Measurements from ENCODE around the gene CD38.

Gene CD38

DNA sequence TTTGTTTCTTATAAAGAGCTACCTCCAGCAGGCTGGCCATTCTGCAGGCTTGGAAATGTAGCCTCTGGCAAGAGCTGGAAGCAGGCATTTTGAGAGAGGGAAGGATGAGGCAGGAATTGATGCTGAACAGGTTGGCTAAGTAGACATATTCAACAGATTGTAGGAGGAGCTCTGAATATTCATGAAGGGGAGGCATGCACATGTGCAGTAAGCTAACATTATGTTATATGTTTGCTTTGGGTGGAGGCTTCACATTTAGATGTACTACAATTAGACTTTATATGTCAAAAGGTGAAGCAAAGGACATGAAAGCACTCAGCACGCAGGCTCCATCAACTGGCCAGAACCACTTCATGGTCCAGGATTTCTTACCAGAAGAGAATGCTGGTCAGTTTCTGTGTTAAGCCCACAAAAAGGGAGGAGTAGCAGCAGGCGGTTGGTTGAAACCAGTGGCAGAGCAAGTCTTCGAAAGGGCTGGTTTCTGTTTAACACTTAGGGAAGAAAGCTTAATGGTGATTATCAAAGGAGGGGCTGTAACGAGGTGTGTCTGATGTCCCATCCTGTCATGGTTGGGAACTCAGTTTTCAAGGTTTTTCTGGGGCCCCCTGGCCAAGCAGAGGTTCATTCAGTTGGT lies 105.6 kb downstream of the CD38 start:
- H3K36me3 ChIP-seq (ENCODE audit: control insufficient read depth, insufficient read depth, low read length) = no peaks in the 10 kb centered on the region
- 76 to 81% methylated on average over 2 to 4 of the region's 4 CpGs for WGBS, 2 experiments (ENCODE audit: insufficient coverage in 2 of 2)
- H3K27ac ChIP-seq (ENCODE audit: low read depth, low read length, severe bottlenecking) = no peak overlapping the region
- H3K4me3 ChIP-seq (ENCODE audit: extremely low read depth, insufficient read depth, low read length, poor library complexity, severe bottlenecking) = no peak overlapping the region
- no peaks in the 10 kb centered on the region for H3K4me1 ChIP-seq (ENCODE audit: control insufficient read depth, insufficient read depth, low read length, poor library complexity, severe bottlenecking)
- no peaks in the 10 kb centered on the region for H3K9me3 ChIP-seq (ENCODE audit: control insufficient read depth, low read length)

DNA sequence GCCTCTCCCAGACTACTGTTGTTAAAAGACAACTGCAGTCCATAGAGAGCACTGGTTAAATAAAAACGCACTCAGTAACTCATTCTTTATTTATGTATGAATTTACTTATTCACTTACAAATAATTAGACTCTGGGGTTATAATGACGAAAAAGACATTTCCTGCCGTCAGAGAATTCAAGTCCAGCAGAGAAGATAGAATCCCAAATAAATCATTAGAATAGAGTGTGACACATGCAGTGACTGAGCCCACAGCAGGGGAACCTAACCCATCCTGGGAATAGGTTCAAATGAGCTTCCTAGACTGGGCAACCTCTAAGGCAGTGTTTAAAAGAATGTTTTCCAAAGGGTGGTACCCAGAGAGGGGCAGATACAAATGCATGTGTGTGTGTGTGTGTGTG lies 106.5 kb downstream of the CD38 start:
- no peaks in the 10 kb centered on the region for H3K4me1 ChIP-seq (ENCODE audit: control insufficient read depth, insufficient read depth, low read length, poor library complexity, severe bottlenecking)
- no peak overlapping the region for H3K4me3 ChIP-seq (ENCODE audit: extremely low read depth, insufficient read depth, low read length, poor library complexity, severe bottlenecking)
- WGBS, 2 experiments (ENCODE audit: insufficient coverage in 2 of 2) = 76% methylated on average over 2 of the region's 3 CpGs; no CpG with 5 or more reads in 1 of the 2 experiments
- H3K9me3 ChIP-seq (ENCODE audit: control insufficient read depth, low read length) = no peaks in the 10 kb centered on the region
- no peaks in the 10 kb centered on the region for H3K36me3 ChIP-seq (ENCODE audit: control insufficient read depth, insufficient read depth, low read length)
- H3K27ac ChIP-seq (ENCODE audit: low read depth, low read length, severe bottlenecking) = no peak overlapping the region

DNA sequence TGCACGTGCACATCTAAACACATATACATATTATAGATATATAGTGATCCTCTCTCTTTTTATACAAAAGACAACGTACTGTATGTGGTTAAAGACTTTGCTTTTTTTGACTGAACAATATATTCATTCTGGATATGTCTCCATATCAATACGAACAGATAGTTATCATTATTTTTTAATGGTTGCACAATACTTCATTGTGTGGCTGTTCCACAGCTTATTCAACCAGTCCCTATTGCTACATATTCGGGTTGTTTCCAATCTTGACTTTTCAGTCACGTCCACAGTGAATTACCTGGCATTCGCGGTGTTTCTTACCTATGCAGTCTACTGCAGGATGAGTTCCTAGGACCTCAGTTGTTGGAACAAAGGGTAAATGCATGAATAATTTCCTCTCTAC lies 107.3 kb downstream of the CD38 start:
- Histone ChIP-seq H3K4me3 (ENCODE audit: extremely low read depth, insufficient read depth, low read length, poor library complexity, severe bottlenecking) (no peak overlapping the region), H3K9me3 (ENCODE audit: control insufficient read depth, low read length) (no peaks in the 10 kb centered on the region), H3K4me1 (ENCODE audit: control insufficient read depth, insufficient read depth, low read length, poor library complexity, severe bottlenecking) (no peaks in the 10 kb centered on the region), H3K36me3 (ENCODE audit: control insufficient read depth, insufficient read depth, low read length) (no peaks in the 10 kb centered on the region), H3K27ac (ENCODE audit: low read depth, low read length, severe bottlenecking) (no peak overlapping the region)
- WGBS, 2 experiments (ENCODE audit: insufficient coverage in 2 of 2) = 86% methylated on average over 1 of the region's 7 CpGs; no CpG with 5 or more reads in 1 of the 2 experiments

DNA sequence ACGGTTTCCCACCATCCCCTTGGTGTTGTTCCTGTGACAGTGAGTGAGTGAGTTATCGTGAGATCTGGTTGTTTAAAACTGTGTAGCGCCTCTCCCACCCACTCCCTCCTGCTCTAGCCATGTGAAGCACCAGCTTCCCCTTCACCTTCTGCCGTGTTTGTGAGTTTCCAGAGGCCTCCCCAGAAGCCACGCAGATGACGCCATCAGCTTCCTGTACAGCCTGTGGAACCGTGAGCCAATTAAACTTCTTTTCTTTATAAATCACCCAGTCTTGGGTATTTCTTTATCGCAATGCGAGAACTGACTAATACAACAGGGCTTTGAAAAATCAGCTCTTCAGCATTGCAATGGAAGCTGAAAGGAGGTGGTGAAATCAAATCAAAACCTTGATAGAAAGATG lies 110.4 kb downstream of the CD38 start:
- Histone ChIP-seq H3K4me3 (ENCODE audit: extremely low read depth, insufficient read depth, low read length, poor library complexity, severe bottlenecking) (no peak overlapping the region), H3K9me3 (ENCODE audit: control insufficient read depth, low read length) (no peaks in the 10 kb centered on the region), H3K4me1 (ENCODE audit: control insufficient read depth, insufficient read depth, low read length, poor library complexity, severe bottlenecking) (no peaks in the 10 kb centered on the region), H3K27ac (ENCODE audit: low read depth, low read length, severe bottlenecking) (no peak overlapping the region), H3K36me3 (ENCODE audit: control insufficient read depth, insufficient read depth, low read length) (no peaks in the 10 kb centered on the region)
- WGBS, 2 experiments (ENCODE audit: insufficient coverage in 2 of 2) = 86 to 95% methylated on average over 3 to 5 of the region's 9 CpGs

DNA sequence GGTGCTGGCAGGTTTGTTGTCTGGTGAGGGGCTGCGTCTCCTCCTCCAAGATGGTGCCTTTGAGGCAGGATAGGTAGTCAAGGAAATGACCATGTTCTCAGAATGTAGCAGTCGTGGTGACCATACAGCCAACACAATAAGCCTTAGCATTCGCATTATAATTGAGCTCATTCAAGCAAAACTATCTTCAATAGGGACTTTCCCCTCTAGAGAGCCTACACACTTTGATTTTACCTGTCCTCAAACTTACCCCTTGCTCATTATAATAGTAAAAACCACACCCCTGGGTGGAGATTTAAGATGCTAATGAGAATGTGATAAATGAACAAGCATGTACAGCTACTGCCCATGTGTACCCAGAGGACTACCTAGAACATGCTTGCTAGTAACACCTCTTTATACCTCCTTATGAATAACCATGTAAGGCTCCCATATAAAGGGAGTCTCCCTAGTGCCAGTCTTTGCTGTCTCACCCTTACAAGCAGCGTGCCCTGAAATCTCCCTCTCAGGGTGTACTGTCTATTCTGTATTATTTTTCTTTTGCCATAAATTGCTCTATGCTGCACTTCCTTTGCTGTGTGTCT lies 112.2 kb downstream of the CD38 start:
- Histone ChIP-seq H3K9me3 (ENCODE audit: control insufficient read depth, low read length) (no peaks in the 10 kb centered on the region), H3K27ac (ENCODE audit: low read depth, low read length, severe bottlenecking) (no peak overlapping the region), H3K36me3 (ENCODE audit: control insufficient read depth, insufficient read depth, low read length) (no peaks in the 10 kb centered on the region), H3K4me1 (ENCODE audit: control insufficient read depth, insufficient read depth, low read length, poor library complexity, severe bottlenecking) (peaks cover 4% of the 10 kb centered on the region), H3K4me3 (ENCODE audit: extremely low read depth, insufficient read depth, low read length, poor library complexity, severe bottlenecking) (no peak overlapping the region)
- 90 to 100% methylated on average over 1 of the region's 4 CpGs for WGBS, 2 experiments (ENCODE audit: insufficient coverage in 2 of 2)

DNA sequence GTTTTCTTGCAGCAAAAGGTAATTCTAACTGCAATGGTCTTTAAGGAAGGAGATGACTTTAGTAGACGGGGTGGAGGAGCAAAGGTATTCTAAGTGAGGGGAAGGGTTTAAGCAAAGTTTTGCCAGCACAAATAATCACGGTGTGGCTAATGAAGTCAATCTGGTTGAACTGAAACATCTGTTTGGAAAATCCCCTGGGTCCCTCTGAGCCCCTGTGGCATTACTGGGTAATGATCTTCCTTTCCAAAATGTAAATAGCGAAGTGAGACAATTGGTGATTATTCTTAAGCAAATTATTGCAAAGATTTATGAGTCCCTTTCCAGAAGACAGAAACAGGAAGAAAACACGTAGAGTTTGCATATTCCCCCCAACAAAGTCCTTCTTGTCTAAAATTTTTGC lies 113.2 kb downstream of the CD38 start:
- Histone ChIP-seq H3K4me3 (ENCODE audit: extremely low read depth, insufficient read depth, low read length, poor library complexity, severe bottlenecking) (no peak overlapping the region), H3K36me3 (ENCODE audit: control insufficient read depth, insufficient read depth, low read length) (no peaks in the 10 kb centered on the region), H3K4me1 (ENCODE audit: control insufficient read depth, insufficient read depth, low read length, poor library complexity, severe bottlenecking) (peaks cover 4% of the 10 kb centered on the region), H3K27ac (ENCODE audit: low read depth, low read length, severe bottlenecking) (no peak overlapping the region), H3K9me3 (ENCODE audit: control insufficient read depth, low read length) (no peaks in the 10 kb centered on the region)
- WGBS, 2 experiments (ENCODE audit: insufficient coverage in 2 of 2) = 79 to 100% methylated on average over 2 to 3 of the region's 4 CpGs

DNA sequence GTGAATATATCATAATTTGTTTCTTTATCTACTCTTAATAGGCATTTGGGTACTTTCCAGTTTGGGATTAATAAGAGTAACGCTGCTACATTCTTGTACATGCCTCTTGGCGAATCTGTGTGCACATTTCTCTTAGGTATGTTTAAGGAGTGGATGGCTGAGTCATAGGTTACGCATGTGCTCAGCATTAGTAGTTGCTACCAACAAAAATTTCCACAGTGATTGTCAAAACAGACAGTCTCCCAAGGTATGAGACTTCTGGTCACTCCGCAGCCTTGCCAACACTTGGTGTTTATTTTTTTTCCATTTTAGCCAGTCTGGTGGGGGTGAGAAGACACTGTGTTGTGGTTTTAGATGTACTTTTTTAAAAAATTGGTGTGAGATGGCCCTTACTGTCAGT lies 115.8 kb downstream of the CD38 start:
- Histone ChIP-seq H3K9me3 (ENCODE audit: control insufficient read depth, low read length) (no peaks in the 10 kb centered on the region), H3K36me3 (ENCODE audit: control insufficient read depth, insufficient read depth, low read length) (no peaks in the 10 kb centered on the region), H3K4me3 (ENCODE audit: extremely low read depth, insufficient read depth, low read length, poor library complexity, severe bottlenecking) (no peak overlapping the region), H3K27ac (ENCODE audit: low read depth, low read length, severe bottlenecking) (no peak overlapping the region), H3K4me1 (ENCODE audit: control insufficient read depth, insufficient read depth, low read length, poor library complexity, severe bottlenecking) (peaks cover 4% of the 10 kb centered on the region)
- 93% methylated on average over 2 of the region's 4 CpGs; no CpG with 5 or more reads in 1 of the 2 experiments for WGBS, 2 experiments (ENCODE audit: insufficient coverage in 2 of 2)

DNA sequence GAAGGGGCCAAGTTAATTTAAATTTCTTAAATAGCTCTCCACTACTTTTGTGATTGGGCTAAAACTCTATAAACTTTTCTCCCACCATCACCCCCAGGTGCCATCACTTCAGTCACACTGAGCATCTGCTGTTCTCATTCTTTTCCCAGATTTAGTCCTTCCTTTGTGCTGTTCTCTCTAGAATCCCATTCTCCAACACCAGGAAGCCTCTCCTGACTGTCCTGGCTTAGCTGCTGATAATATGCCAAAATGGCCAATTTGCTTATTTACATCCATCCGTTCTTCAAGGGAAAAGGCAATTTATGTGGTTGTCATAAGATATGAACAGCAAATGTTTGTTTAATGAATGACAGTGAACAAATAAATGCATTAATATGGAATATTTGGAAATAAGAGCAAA lies 116.3 kb downstream of the CD38 start:
- 100% methylated on average over 1 of the region's 1 CpG; no CpG with 5 or more reads in 1 of the 2 experiments for WGBS, 2 experiments (ENCODE audit: insufficient coverage in 2 of 2)
- Histone ChIP-seq H3K36me3 (ENCODE audit: control insufficient read depth, insufficient read depth, low read length) (no peaks in the 10 kb centered on the region), H3K9me3 (ENCODE audit: control insufficient read depth, low read length) (no peaks in the 10 kb centered on the region), H3K27ac (ENCODE audit: low read depth, low read length, severe bottlenecking) (no peak overlapping the region), H3K4me3 (ENCODE audit: extremely low read depth, insufficient read depth, low read length, poor library complexity, severe bottlenecking) (no peak overlapping the region), H3K4me1 (ENCODE audit: control insufficient read depth, insufficient read depth, low read length, poor library complexity, severe bottlenecking) (peaks cover 4% of the 10 kb centered on the region)

DNA sequence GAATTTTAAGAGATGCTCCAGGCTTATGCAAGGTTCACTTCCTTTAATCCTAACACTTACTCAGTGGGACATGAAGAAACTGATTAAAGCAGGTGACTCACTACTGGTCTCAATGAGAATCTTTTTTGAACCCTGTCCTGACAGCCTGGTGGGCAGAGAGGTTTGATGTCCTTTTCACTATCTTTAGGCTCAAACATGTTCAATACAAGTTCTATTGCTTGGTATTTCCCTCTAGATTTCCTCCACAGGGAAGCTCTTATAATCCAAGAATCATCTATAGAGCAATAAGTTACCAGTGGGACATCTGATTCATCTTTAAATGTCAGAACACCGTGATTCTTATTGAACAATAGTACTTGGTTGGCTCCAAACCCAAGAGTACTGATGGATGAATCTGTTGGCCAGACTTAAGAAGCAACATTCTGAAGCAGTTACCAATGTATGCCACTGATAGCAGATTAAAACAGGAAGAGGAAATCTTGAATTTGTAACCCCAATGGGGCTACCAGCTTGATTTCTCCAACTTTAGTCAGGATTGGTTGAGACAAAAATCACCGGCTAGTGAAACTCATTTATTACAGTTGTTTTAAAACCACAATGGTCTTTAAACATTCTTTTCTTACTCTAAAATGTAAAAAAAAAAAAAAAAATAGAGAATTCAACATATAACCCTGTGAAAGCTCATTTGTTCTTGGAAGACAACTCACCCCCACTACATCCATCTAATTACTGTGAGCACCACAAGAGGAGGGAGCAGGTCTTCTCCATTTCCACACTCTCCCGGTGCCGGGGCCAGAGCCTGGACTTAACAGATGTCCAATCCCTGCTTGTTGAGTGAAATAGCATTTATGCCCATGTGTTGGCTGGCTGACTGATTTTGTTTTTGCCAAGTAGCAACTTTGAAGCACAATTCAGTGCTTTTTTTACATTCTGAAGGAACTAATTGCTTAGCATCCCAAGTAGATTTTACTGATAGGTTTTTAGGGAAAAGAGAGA lies 117.1 kb downstream of the CD38 start:
- Histone ChIP-seq H3K27ac (ENCODE audit: low read depth, low read length, severe bottlenecking) (no peak overlapping the region), H3K9me3 (ENCODE audit: control insufficient read depth, low read length) (no peaks in the 10 kb centered on the region), H3K36me3 (ENCODE audit: control insufficient read depth, insufficient read depth, low read length) (no peaks in the 10 kb centered on the region), H3K4me1 (ENCODE audit: control insufficient read depth, insufficient read depth, low read length, poor library complexity, severe bottlenecking) (peaks cover 4% of the 10 kb centered on the region), H3K4me3 (ENCODE audit: extremely low read depth, insufficient read depth, low read length, poor library complexity, severe bottlenecking) (no peak overlapping the region)
- 87 to 100% methylated on average over 1 to 3 of the region's 4 CpGs for WGBS, 2 experiments (ENCODE audit: insufficient coverage in 2 of 2)

DNA sequence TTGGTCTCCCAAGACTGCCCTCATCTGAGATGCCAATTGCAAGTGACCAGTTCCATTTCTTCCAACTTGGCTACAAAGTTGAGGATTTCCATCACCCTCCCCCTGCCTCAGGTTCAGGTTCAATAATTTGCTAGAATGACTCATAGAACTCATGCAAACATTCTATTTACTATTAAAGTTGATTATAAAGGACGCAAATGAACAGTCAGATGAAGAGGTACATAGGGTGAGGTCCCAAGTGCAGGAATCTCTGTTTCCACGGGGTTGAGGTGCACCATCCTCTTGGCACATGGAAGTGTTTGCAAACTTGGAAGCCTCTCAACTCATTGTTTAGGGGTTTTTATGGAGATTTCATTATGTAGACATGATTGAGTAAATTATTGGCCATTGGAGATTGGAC lies 119.4 kb downstream of the CD38 start:
- no peaks in the 10 kb centered on the region for H3K9me3 ChIP-seq (ENCODE audit: control insufficient read depth, low read length)
- H3K36me3 ChIP-seq (ENCODE audit: control insufficient read depth, insufficient read depth, low read length) = no peaks in the 10 kb centered on the region
- H3K27ac ChIP-seq (ENCODE audit: low read depth, low read length, severe bottlenecking) = no peak overlapping the region
- H3K4me1 ChIP-seq (ENCODE audit: control insufficient read depth, insufficient read depth, low read length, poor library complexity, severe bottlenecking) = peaks cover 4% of the 10 kb centered on the region
- WGBS, 2 experiments (ENCODE audit: insufficient coverage in 2 of 2) = 83 to 100% methylated on average over 1 of the region's 2 CpGs
- no peak overlapping the region for H3K4me3 ChIP-seq (ENCODE audit: extremely low read depth, insufficient read depth, low read length, poor library complexity, severe bottlenecking)

Data from mesodermal cell (in vitro differentiated cells).